ENCODE measurements around the gene SORBS2. TPM values are rescaled to one million over a fixed set of nuclear protein-coding genes. Genes with fewer than 3 reads are reported as not detected.

Gene SORBS2
- total RNA-seq, 3 donors from 2014 or later = 44.9 to 416 (median 53.7) TPM

DNA sequence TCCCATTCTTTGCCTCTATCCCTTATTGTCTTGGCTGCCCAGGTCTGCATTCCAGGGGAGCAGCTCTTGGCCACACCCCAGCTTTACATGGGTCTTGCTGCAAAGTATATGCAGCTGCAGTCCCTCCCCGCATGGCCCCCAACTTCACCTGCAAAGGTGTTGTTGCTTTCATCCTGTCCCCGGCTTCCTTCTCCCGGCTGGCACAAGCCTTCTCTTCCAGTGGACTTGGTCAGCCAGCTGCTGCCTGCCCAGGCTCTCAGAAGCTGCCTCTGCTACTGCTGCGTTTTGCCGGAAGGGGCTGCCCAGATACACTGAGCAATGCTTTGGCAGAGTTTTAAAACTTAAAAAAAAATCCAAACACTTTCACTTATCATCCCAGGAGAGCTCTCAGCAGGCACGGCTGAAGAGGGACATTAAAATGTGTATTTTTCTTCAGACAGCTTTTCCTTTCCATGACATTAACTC lies 155.5 kb downstream of the SORBS2 start:
- intact Hi-C loops (cut with DNase I, micrococcal nuclease) = no loop called here
- DNase-seq = no peak
- H3K4me3 ChIP-seq = no peak overlapping the region
- no peak for ATAC-seq
- H3K4me1 ChIP-seq (ENCODE audit: low read depth) = peaks cover 2% of the 10 kb centered on the region
- no peaks in the 10 kb centered on the region for H3K36me3 ChIP-seq (ENCODE audit: low read depth)
- TF ChIP-seq, protein P1, sequence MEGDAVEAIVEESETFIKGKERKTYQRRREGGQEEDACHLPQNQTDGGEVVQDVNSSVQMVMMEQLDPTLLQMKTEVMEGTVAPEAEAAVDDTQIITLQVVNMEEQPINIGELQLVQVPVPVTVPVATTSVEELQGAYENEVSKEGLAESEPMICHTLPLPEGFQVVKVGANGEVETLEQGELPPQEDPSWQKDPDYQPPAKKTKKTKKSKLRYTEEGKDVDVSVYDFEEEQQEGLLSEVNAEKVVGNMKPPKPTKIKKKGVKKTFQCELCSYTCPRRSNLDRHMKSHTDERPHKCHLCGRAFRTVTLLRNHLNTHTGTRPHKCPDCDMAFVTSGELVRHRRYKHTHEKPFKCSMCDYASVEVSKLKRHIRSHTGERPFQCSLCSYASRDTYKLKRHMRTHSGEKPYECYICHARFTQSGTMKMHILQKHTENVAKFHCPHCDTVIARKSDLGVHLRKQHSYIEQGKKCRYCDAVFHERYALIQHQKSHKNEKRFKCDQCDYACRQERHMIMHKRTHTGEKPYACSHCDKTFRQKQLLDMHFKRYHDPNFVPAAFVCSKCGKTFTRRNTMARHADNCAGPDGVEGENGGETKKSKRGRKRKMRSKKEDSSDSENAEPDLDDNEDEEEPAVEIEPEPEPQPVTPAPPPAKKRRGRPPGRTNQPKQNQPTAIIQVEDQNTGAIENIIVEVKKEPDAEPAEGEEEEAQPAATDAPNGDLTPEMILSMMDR (IDR thresholded peaks at IDR 0.05) = no peak
- no peaks in the 10 kb centered on the region for H3K9me3 ChIP-seq

DNA sequence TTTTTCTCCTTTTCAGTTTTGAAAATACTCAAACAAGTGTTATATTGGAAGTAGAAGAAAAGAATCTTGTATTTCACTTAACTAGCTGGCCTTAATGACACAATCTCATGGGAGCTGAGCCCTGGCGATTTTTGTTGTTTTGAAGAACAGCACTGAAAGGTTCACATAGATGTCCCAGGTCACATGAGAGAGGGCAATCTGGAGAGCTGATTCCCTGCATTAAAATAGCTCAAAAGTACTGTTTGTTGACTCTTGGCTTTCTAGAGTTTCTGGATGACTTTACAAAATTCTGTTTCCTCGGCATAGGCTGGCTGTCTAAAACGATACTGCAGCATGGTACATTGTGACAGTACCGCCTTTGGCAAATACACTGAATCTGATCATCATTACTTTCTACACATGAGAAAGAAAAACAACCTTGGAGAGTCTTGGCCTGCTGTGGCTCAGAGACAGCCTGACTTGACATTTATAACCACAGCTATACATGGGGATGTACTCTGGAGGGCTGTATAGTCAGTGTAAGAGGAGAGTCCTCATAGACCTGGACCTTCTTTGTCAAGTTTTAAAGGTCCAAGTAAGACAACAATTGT lies 156.9 kb downstream of the SORBS2 start:
- peak; percentile 42 for ATAC-seq
- peaks cover 2% of the 10 kb centered on the region for H3K4me1 ChIP-seq (ENCODE audit: low read depth)
- no peak overlapping the region for H3K4me3 ChIP-seq
- no peak for DNase-seq
- H3K9me3 ChIP-seq = no peaks in the 10 kb centered on the region
- no peaks in the 10 kb centered on the region for H3K36me3 ChIP-seq (ENCODE audit: low read depth)
- TF ChIP-seq, protein P1 (IDR thresholded peaks at IDR 0.05) = no peak
- intact Hi-C loops (cut with DNase I, micrococcal nuclease) = no loop called here

DNA sequence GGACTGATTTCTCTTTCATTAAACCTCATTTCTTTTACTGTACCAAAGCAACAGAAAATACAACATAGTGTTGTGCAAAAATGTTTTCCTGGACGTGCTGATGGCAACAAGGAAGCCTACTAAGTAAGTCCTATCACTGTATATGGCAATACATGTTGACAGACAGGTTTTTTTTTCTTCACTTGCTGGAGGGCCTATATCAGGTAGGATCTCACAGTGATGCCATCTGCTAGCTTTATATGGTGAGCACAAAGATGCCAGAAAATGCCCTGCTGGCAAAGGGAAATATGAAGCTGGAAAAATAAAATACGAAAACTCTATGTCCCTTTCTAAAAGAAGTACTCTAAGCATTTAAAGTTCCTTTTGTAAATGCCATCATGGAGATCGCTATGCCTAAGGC lies 157.7 kb downstream of the SORBS2 start:
- Histone ChIP-seq H3K9me3 (no peaks in the 10 kb centered on the region), H3K4me1 (ENCODE audit: low read depth) (peaks cover 2% of the 10 kb centered on the region), H3K4me3 (no peak overlapping the region), H3K36me3 (ENCODE audit: low read depth) (no peaks in the 10 kb centered on the region)
- TF ChIP-seq, protein P1 (IDR thresholded peaks at IDR 0.05) = no peak
- ATAC-seq (no peak), DNase-seq (no peak)
- intact Hi-C loops (cut with DNase I, micrococcal nuclease) = no loop called here

DNA sequence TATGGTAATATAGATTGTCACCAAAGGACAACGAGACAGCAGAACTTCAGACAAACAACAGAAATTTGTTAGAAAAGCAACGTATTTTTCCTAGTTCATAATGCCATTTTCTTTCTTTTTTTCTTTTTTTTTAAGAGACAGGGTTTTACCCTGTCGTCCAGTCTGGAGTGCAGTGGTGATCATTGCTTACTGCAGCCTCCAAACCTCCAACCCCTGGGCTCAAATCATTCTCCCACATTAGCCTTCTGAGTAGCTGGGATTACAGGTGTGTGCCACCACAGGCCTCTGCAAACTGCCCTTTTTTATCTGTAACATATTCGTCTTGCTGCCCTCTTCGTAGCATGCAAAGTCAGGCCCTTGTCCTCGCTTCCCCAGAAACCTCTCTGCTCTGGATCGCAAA lies 160.1 kb downstream of the SORBS2 start:
- H3K4me1 ChIP-seq (ENCODE audit: low read depth) = peaks cover 2% of the 10 kb centered on the region
- DNase-seq = no peak
- intact Hi-C loops (cut with DNase I, micrococcal nuclease) = no loop called here
- H3K9me3 ChIP-seq = no peaks in the 10 kb centered on the region
- ATAC-seq = no peak
- no peaks in the 10 kb centered on the region for H3K36me3 ChIP-seq (ENCODE audit: low read depth)
- H3K4me3 ChIP-seq = no peak overlapping the region
- TF ChIP-seq, protein P1 (IDR thresholded peaks at IDR 0.05) = no peak

DNA sequence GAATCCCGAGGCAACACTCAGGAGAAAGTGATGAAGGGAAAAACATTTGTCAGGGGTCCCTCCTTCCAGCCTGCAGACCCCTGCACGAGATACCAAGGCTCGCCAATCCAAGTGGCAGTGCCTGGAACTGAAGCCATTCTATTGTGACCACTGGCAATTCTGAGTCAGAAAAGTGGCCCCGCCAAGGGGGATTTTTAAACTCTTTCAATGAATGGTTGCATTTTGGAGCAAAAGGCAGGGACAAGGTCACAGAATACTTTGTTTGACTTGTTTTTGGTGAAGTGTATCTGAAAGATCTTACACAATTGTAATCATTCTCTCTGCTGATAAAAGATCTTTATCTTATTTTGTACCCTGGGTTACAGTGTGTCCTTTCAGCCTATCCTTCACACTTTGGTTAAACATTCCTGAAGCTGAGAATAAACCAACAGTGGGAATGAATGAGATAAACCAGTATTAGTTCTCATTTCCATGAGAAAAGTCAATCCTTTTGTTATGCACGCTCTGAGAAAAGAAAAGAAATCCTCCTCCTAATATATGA lies 160.8 kb downstream of the SORBS2 start:
- peak; percentile 79 for ATAC-seq
- Histone ChIP-seq H3K9me3 (no peaks in the 10 kb centered on the region), H3K4me1 (ENCODE audit: low read depth) (peaks cover 2% of the 10 kb centered on the region), H3K36me3 (ENCODE audit: low read depth) (no peaks in the 10 kb centered on the region), H3K4me3 (no peak overlapping the region)
- intact Hi-C loops (cut with DNase I, micrococcal nuclease) = no loop called here
- DNase-seq = no peak
- TF ChIP-seq, protein P1 (IDR thresholded peaks at IDR 0.05) = no peak

All from mucosa of descending colon (tissue), 3 donors.